A549 (cell line): Measurements from ENCODE around the gene CBY2. TPM values are rescaled to one million over a fixed set of nuclear protein-coding genes. Genes with fewer than 3 reads are reported as not detected.

Source experiments
- ATAC-seq, 2 experiments: fragments of 200-7000 bp in 1 of 2; fragments of >200 bp in 1 of 2; cut with Nextera tagmentation in 1 of 2; cut with Tn5 transposase in 1 of 2; 3 replicates each; pipeline versions ENCODE4 v1.8.0 to v1.9.1; 2018 to 2020; ENCODE audit warnings: mild to moderate bottlenecking in 1 of 2, moderate library complexity in 1 of 2
- CTCF ChIA-PET: fragments of 300-600 bp; sonication (Branson Sonifier 250); formaldehyde crosslinking; extraction: SDS; loops from one replicate; lab custom pipeline; 2021; ENCODE audit warnings: antibody characterized with exemption, inconsistent platforms; lab: Yijun Ruan, JAX
- POLR2A ChIA-PET: fragments of 350-600 bp; formaldehyde crosslinking; extraction: SDS; loops from one replicate; lab custom pipeline; 2021; ENCODE audit warnings: antibody characterized with exemption, inconsistent platforms; lab: Yijun Ruan, JAX
- DNase-seq, 2 experiments: peaks; one replicate each; pipeline versions ENCODE4 v3.0.0 to v3.0.0-alpha.2; 2011 to 2016; ENCODE audit warnings: low read depth in 1 of 2, low spot score in 1 of 2
- FAIRE-seq: peaks from 2 replicates; lab custom pipeline; 2011; peaks lifted over from hg19 to GRCh38; lab: Jason Lieb, UNC
- H3K27ac ChIP-seq, 2 experiments: fragments of >200 bp; sonication (Bioruptor Twin); formaldehyde crosslinking; 3 replicates each; pipeline ENCODE4 v1.5.1; 2016 to 2017
- H3K4me1 ChIP-seq: fragments of >200 bp; sonication (Bioruptor Twin); formaldehyde crosslinking; 3 replicates; pipeline ENCODE4 v1.6.1; 2016
- H3K4me2 ChIP-seq: fragments of >200 bp; sonication (Bioruptor Twin); formaldehyde crosslinking; 3 replicates; pipeline ENCODE4 v1.6.1; 2016
- H3K4me3 ChIP-seq: fragments of >200 bp; sonication (Bioruptor Twin); formaldehyde crosslinking; 3 replicates; pipeline ENCODE4 v1.5.1; 2016
- H3K9me3 ChIP-seq: fragments of >200 bp; sonication (Bioruptor Twin); formaldehyde crosslinking; 3 replicates; pipeline ENCODE4 v1.6.1; 2016
- BHLHE40 ChIP-seq: IDR thresholded peaks from 2 replicates; pipeline ENCODE4 v1.6.1; 2012; ENCODE audit warnings: low read depth, low read length, inconsistent platforms
- CBX2 ChIP-seq: fragments of 200-600 bp; sonication (generic); IDR thresholded peaks from 2 replicates; pipeline ENCODE4 v1.6.1; 2016; ENCODE audit warnings: low read depth, mild to moderate bottlenecking, borderline replicate concordance
- CBX8 ChIP-seq: fragments of 200-600 bp; sonication (generic); IDR thresholded peaks from 2 replicates; pipeline ENCODE4 v1.6.1; 2016
- CHD2 ChIP-seq: fragments of 150-350 bp; IDR thresholded peaks from 2 replicates; pipeline ENCODE4 v1.6.1; 2014; ENCODE audit warnings: low read length; ENCODE audit not compliant: partially characterized antibody
- CHD4 ChIP-seq: fragments of 200-600 bp; sonication (generic); IDR thresholded peaks from 2 replicates; pipeline ENCODE4 v1.6.1; 2016; ENCODE audit warnings: antibody characterized with exemption, mild to moderate bottlenecking, borderline replicate concordance
- EHF ChIP-seq: fragments of 250-450 bp; sonication (Bioruptor Pico); IDR thresholded peaks from 2 replicates; pipeline ENCODE4 v1.5.0; 2020; ENCODE audit warnings: mild to moderate bottlenecking
- ESRRA ChIP-seq: fragments of 150-350 bp; IDR thresholded peaks from 2 replicates; pipeline ENCODE4 v1.6.1; 2014; ENCODE audit warnings: mild to moderate bottlenecking, low read length, borderline replicate concordance
- HDAC2 ChIP-seq: fragments of 200-600 bp; sonication (generic); IDR thresholded peaks from 2 replicates; pipeline ENCODE4 v1.6.1; 2016
- HOXA7 ChIP-seq: fragments of 250-450 bp; sonication (Bioruptor Pico); IDR thresholded peaks from 2 replicates; pipeline ENCODE4 v1.5.0; 2020; ENCODE audit warnings: mild to moderate bottlenecking, moderate library complexity
- HOXB13 ChIP-seq: fragments of 250-450 bp; sonication (Bioruptor Pico); IDR thresholded peaks from 2 replicates; pipeline ENCODE4 v1.5.0; 2020; ENCODE audit warnings: low read depth, mild to moderate bottlenecking, moderate library complexity
- JUN ChIP-seq, 2 experiments: fragments of >200 bp; sonication (Bioruptor Twin); formaldehyde crosslinking; IDR thresholded peaks; 2 replicates in 1 of 2; 3 replicates in 1 of 2; pipeline ENCODE4 v1.6.1; 2016 to 2017
- JUNB ChIP-seq: fragments of >200 bp; sonication (Bioruptor Twin); formaldehyde crosslinking; IDR thresholded peaks from 2 replicates; pipeline ENCODE4 v1.6.1; 2016
- KDM1A ChIP-seq: fragments of 200-600 bp; sonication (generic); IDR thresholded peaks from 2 replicates; pipeline ENCODE4 v1.6.1; 2016; ENCODE audit warnings: low read depth, mild to moderate bottlenecking
- MAFK ChIP-seq: fragments of 450-650 bp; IDR thresholded peaks from 2 replicates; pipeline ENCODE4 v1.6.1; 2014; ENCODE audit not compliant: partially characterized antibody
- POLR2A ChIP-seq: IDR thresholded peaks from 2 replicates; pipeline ENCODE4 v1.6.1; 2012; ENCODE audit warnings: mild to moderate bottlenecking, low read length
- RAD21 ChIP-seq, 2 experiments: fragments of >200 bp in 1 of 2; sonication (Bioruptor Twin) in 1 of 2; formaldehyde crosslinking in 1 of 2; IDR thresholded peaks in 1 of 2; conservative IDR thresholded peaks in 1 of 2; 2 replicates in 1 of 2; 3 replicates in 1 of 2; pipeline ENCODE4 v1.6.1; 2012 to 2018; ENCODE audit warnings: inconsistent platforms in 1 of 2
- RARB ChIP-seq: fragments of 250-450 bp; sonication (Bioruptor Pico); IDR thresholded peaks from 2 replicates; pipeline ENCODE4 v1.8.0; 2021; ENCODE audit warnings: mild to moderate bottlenecking, moderate library complexity
- REST ChIP-seq: fragments of 200-600 bp; sonication (generic); IDR thresholded peaks from 2 replicates; pipeline ENCODE4 v1.6.1; 2016; ENCODE audit warnings: antibody characterized with exemption, mild to moderate bottlenecking, moderate library complexity
- RFX5 ChIP-seq: fragments of 450-650 bp; IDR thresholded peaks from 2 replicates; pipeline ENCODE4 v1.7.1; 2014; ENCODE audit warnings: antibody characterized with exemption, mild to moderate bottlenecking, moderate library complexity
- SREBF2 ChIP-seq: fragments of 450-650 bp; IDR thresholded peaks from 2 replicates; pipeline ENCODE4 v1.6.1; 2014; ENCODE audit warnings: mild to moderate bottlenecking, moderate library complexity
- TFCP2L1 ChIP-seq: fragments of 250-450 bp; sonication (Bioruptor Pico); IDR thresholded peaks from 2 replicates; pipeline ENCODE4 v1.5.0; 2021; ENCODE audit warnings: mild to moderate bottlenecking
- ZC3H11A ChIP-seq: fragments of 450-650 bp; IDR thresholded peaks from 2 replicates; pipeline ENCODE4 v1.6.1; 2014; ENCODE audit warnings: antibody characterized with exemption, mild to moderate bottlenecking
- ZFP36 ChIP-seq: fragments of 450-650 bp; IDR thresholded peaks from 2 replicates; pipeline ENCODE4 v1.6.1; 2014; ENCODE audit warnings: borderline replicate concordance; ENCODE audit not compliant: partially characterized antibody
- ZNF302 ChIP-seq: fragments of 250-450 bp; sonication (Bioruptor Pico); IDR thresholded peaks from 2 replicates; pipeline ENCODE4 v1.9.0; 2021; ENCODE audit warnings: inconsistent platforms, mild to moderate bottlenecking, moderate library complexity
- WGBS: methylation state at CpG from one replicate; pipeline ENCODE4 v1.1.6; 2017; ENCODE audit errors: missing lambda C conversion rate; 5-methylcytosine and 5-hydroxymethylcytosine counted together
- polyA plus RNA-seq, 4 experiments: library from polyadenylated mRNA; depleted of rRNA in 3 of 4; stranded (reverse); fragments of >200 nt; fragmentation: RNase III in 1 of 4; extraction: RNeasy Plus Mini Kit Qiagen cat#74134 plus additional on column Dnase treatment in 1 of 4; gene quantifications; 2 replicates in 3 of 4; 3 replicates in 1 of 4; pipeline ENCODE4 v1.2.3, GENCODE V29; 2011 to 2017
- TF ChIP-seq, protein P1 (sequence below): fragments of >200 bp; sonication (Bioruptor Twin); formaldehyde crosslinking; IDR thresholded peaks from 2 replicates; pipeline ENCODE4 v1.6.1; 2016
- TF ChIP-seq, protein P2 (sequence below): IDR thresholded peaks from 2 replicates; pipeline ENCODE4 v1.6.1; 2012
- TF ChIP-seq, protein P3 (sequence below): IDR thresholded peaks from 2 replicates; pipeline ENCODE4 v1.6.1; 2012; ENCODE audit warnings: low read depth, borderline replicate concordance
- TF ChIP-seq, protein P4 (sequence below): fragments of 250-450 bp; sonication (Bioruptor Pico); IDR thresholded peaks from 2 replicates; pipeline ENCODE4 v1.5.0; 2021; ENCODE audit warnings: mild to moderate bottlenecking, moderate library complexity, borderline replicate concordance
- TF ChIP-seq, protein P5 (sequence below): IDR thresholded peaks from 2 replicates; pipeline ENCODE4 v1.6.1; 2012

CBY2 gene
- polyA plus RNA-seq, 2 of the 4 experiments (the other 2 are of a cell fraction), result 0.28 TPM; not detected in 1

DNA sequence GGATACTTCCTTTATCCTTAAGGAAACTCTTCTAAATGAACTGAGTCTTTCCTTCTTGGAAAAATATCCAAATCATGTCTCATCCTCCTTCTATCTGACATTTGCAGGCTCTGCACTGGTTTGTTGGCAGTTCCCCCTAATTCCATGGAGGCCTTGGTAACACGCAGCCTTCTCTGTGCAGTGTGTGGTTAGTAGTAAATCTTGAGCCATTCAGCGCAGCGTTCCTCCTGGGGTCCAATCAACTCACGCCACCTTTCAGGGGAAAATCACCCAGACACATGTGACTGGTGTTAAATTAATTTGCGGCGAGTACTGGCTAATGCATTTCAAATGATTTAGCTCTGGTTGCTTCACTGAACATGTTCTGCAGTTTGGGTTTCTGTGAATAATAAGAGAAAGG is 21.0 kb upstream of the CBY2 start:
- WGBS, result 82% methylated on average over 6 of the region's 6 CpGs
- Histone ChIP-seq H3K9me3 (no peaks in the 10 kb centered on the region), H3K4me3 (no peak overlapping the region), H3K4me2 (no peak overlapping the region), H3K27ac (no peak overlapping the region), H3K4me1 (no peaks in the 10 kb centered on the region)
- POLR2A ChIA-PET, result no interaction called here
- DNase-seq (no peak), FAIRE-seq (no peak), ATAC-seq (no peak)
- CTCF ChIA-PET, result no interaction called here
- TF ChIP-seq JUN (IDR thresholded peaks at IDR 0.05) (no peak), HOXA7 (no peak), TFCP2L1 (CRISPR knock-in tag) (no peak), ZNF302 (CRISPR knock-in tag) (no peak), HOXB13 (CRISPR knock-in tag) (no peak), REST (no peak), SREBF2 (no peak), POLR2A (no peak), MAFK (no peak), ESRRA (no peak), JUNB (no peak), RFX5 (no peak)
- TF ChIP-seq, protein P1, sequence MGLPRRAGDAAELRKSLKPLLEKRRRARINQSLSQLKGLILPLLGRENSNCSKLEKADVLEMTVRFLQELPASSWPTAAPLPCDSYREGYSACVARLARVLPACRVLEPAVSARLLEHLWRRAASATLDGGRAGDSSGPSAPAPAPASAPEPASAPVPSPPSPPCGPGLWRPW, result no peak
- TF ChIP-seq, protein P2, sequence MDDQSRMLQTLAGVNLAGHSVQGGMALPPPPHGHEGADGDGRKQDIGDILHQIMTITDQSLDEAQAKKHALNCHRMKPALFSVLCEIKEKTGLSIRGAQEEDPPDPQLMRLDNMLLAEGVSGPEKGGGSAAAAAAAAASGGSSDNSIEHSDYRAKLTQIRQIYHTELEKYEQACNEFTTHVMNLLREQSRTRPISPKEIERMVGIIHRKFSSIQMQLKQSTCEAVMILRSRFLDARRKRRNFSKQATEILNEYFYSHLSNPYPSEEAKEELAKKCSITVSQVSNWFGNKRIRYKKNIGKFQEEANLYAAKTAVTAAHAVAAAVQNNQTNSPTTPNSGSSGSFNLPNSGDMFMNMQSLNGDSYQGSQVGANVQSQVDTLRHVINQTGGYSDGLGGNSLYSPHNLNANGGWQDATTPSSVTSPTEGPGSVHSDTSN, result no peak
- TF ChIP-seq, protein P3, sequence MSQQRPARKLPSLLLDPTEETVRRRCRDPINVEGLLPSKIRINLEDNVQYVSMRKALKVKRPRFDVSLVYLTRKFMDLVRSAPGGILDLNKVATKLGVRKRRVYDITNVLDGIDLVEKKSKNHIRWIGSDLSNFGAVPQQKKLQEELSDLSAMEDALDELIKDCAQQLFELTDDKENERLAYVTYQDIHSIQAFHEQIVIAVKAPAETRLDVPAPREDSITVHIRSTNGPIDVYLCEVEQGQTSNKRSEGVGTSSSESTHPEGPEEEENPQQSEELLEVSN, result no peak
- TF ChIP-seq, protein P4, sequence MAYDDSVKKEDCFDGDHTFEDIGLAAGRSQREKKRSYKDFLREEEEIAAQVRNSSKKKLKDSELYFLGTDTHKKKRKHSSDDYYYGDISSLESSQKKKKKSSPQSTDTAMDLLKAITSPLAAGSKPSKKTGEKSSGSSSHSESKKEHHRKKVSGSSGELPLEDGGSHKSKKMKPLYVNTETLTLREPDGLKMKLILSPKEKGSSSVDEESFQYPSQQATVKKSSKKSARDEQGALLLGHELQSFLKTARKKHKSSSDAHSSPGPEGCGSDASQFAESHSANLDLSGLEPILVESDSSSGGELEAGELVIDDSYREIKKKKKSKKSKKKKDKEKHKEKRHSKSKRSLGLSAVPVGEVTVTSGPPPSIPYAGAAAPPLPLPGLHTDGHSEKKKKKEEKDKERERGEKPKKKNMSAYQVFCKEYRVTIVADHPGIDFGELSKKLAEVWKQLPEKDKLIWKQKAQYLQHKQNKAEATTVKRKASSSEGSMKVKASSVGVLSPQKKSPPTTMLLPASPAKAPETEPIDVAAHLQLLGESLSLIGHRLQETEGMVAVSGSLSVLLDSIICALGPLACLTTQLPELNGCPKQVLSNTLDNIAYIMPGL (CRISPR knock-in tag), result no peak

DNA sequence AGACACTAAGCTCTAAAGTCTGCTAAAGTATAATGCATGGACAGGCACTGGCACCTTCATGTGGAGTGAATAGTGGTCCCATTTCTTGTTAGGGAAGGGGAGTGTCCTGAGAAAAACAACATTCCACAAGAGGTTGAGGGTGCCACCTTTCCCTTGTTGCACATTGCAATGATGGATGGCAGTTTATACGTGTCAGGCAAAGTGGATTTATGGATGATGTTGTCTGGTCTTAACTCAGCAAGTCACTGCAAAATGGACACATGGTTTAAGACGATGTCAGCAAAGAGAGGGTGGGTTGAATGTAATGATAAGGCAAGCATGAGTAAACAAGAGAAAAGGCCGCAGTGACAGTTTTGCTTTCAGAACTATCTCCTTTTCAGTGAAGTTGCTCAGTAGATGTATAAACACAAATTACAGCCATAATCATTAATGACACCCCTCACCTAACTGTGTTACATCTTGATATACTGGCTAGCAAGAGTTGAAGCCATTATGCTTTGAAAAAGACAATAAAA is 19.6 kb upstream of the CBY2 start:
- POLR2A ChIA-PET, result no interaction called here
- no peak for FAIRE-seq

More for the DNA sequence above, 19.6 kb upstream of the CBY2 start:
- ATAC-seq (no peak), DNase-seq (no peak)
- no peak overlapping the region for H3K4me3 ChIP-seq
- no peak overlapping the region for H3K27ac ChIP-seq
- no peaks in the 10 kb centered on the region for H3K9me3 ChIP-seq
- H3K4me1 ChIP-seq, result no peaks in the 10 kb centered on the region
- TF ChIP-seq CHD2, result no peak
- no peak for TF ChIP-seq RAD21 (conservative IDR thresholded peaks at IDR 0.05 in 1 of 2, IDR thresholded peaks at IDR 0.05 in 1 of 2)
- TF ChIP-seq BHLHE40, result no peak
- no peak for TF ChIP-seq RFX5
- no peak for TF ChIP-seq HDAC2
- TF ChIP-seq EHF (CRISPR knock-in tag), result no peak
- TF ChIP-seq JUNB, result no peak
- TF ChIP-seq, protein P5, sequence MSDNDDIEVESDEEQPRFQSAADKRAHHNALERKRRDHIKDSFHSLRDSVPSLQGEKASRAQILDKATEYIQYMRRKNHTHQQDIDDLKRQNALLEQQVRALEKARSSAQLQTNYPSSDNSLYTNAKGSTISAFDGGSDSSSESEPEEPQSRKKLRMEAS, result no peak
- TF ChIP-seq, protein P2, result no peak
- no peak for TF ChIP-seq CBX2
- no peak for TF ChIP-seq ZC3H11A
- no peak for TF ChIP-seq KDM1A
- TF ChIP-seq RARB (CRISPR knock-in tag), result no peak
- TF ChIP-seq, protein P1, result no peak
- no peak for TF ChIP-seq ESRRA
- no peak for TF ChIP-seq ZFP36
- TF ChIP-seq CBX8, result no peak
- TF ChIP-seq JUN (IDR thresholded peaks at IDR 0.05), result no peak
- no peak for TF ChIP-seq CHD4
- TF ChIP-seq, protein P3, result no peak
- CTCF ChIA-PET, result interaction anchor here (0.6 kb wide), 1 partner anchor 46 kb away, joined by 3 read pairs; no protein-coding TSS in a partner anchor
- no peak overlapping the region for H3K4me2 ChIP-seq
- WGBS, result 46% methylated on average over 3 of the region's 3 CpGs
